Gastroesophageal sphincter (tissue), 4 donors: Measurements from ENCODE around the gene BTBD9. TPM values are rescaled to one million over a fixed set of nuclear protein-coding genes. Genes with fewer than 3 reads are reported as not detected.

Experiments used
- ATAC-seq: fragments of 150-250 bp; one replicate; pipeline ENCODE4 v1.9.1; 2016; ENCODE audit warnings: mild to moderate bottlenecking, moderate library complexity
- H3K27ac ChIP-seq, 4 donors: fragments of 200-600 bp; sonication (generic) in 3 of 4; 1 replicate in 3 of 4; 2 replicates in 1 of 4; pipeline ENCODE4 v1.5.1; 2016 to 2019
- H3K27me3 ChIP-seq: fragments of 200-600 bp; sonication (generic); one replicate; pipeline ENCODE4 v1.5.1; 2019
- H3K36me3 ChIP-seq, 2 donors: fragments of 200-600 bp; sonication (generic); one replicate each; pipeline ENCODE4 v1.5.1; 2019; ENCODE audit warnings: control low read depth in 1 of 2
- H3K4me1 ChIP-seq, 3 donors: fragments of 200-600 bp; sonication (generic); 1 replicate in 2 of 3; 2 replicates in 1 of 3; pipeline ENCODE4 v1.5.1; 2016 to 2019; ENCODE audit warnings: control low read depth in 2 of 3
- H3K4me3 ChIP-seq, 2 donors: fragments of 200-600 bp; sonication (generic); one replicate each; pipeline ENCODE4 v1.5.1; 2019; ENCODE audit warnings: mild to moderate bottlenecking in 1 of 2, moderate library complexity in 1 of 2
- H3K9me3 ChIP-seq, 3 donors: fragments of 200-600 bp; sonication (generic); one replicate each; pipeline ENCODE4 v1.5.1; 2017 to 2019; ENCODE audit warnings: control low read depth in 2 of 3
- CTCF ChIP-seq, 4 experiments: fragments of 200-600 bp in 2 of 4; fragments of 450-650 bp in 2 of 4; sonication (generic) in 1 of 4; IDR thresholded peaks; one replicate each; pipeline ENCODE4 v1.5.1; 2017 to 2019; ENCODE audit warnings: antibody characterized with exemption in 4 of 4, mild to moderate bottlenecking in 2 of 4, moderate library complexity in 2 of 4
- EP300 ChIP-seq: sonication (generic); formaldehyde crosslinking; IDR thresholded peaks from one replicate; pipeline ENCODE4 v1.6.1; 2017; ENCODE audit warnings: antibody characterized with exemption, mild to moderate bottlenecking
- POLR2A ChIP-seq, 2 donors: fragments of 450-650 bp; IDR thresholded peaks; one replicate each; pipeline ENCODE4 v1.6.1; 2017; ENCODE audit warnings: antibody characterized with exemption in 2 of 2, mild to moderate bottlenecking in 2 of 2, moderate library complexity in 1 of 2
- POLR2AphosphoS5 ChIP-seq: sonication (generic); formaldehyde crosslinking; IDR thresholded peaks from one replicate; pipeline ENCODE4 v1.6.1; 2017; ENCODE audit warnings: antibody characterized with exemption
- WGBS, 2 donors: methylation state at CpG; one replicate each; pipeline ENCODE4 v1.1.5; 2018; ENCODE audit warnings: low coverage in 1 of 2; 5-methylcytosine and 5-hydroxymethylcytosine counted together
- total RNA-seq, 4 donors: library from RNA; depleted of rRNA; stranded (reverse); fragments of >200 nt; gene quantifications; one replicate each; pipeline ENCODE4 v1.1.0, GENCODE V29; 2016

BTBD9 gene
- total RNA-seq, 4 donors from 2014 or later, result 11.3 to 18.9 (median 13.8) TPM

GRCh38 chr6:38209371-38210260, 430.1 kb downstream of the BTBD9 start:
- no peak for ATAC-seq
- TF ChIP-seq POLR2A (IDR thresholded peaks at IDR 0.05), result no peak
- H3K4me3 ChIP-seq, result no peak overlapping the region

GRCh38 chr6:38208028-38208427, 431.7 kb downstream of the BTBD9 start:
- TF ChIP-seq POLR2A (IDR thresholded peaks at IDR 0.05) (no peak), EP300 (no peak), POLR2AphosphoS5 (no peak), CTCF (IDR thresholded peaks at IDR 0.05) (no peak)
- ATAC-seq, result no peak
- H3K4me1 ChIP-seq, result peaks cover 0 to 40% (median 5%) of the 10 kb centered on the region in 3 donors
- no peaks in the 10 kb centered on the region for H3K36me3 ChIP-seq
- no peak overlapping the region for H3K4me3 ChIP-seq
- H3K9me3 ChIP-seq, result no peaks in the 10 kb centered on the region
- H3K27ac ChIP-seq, result no peak overlapping the region
- no peaks in the 10 kb centered on the region for H3K27me3 ChIP-seq
- 81 to 92% methylated on average over 7 of the region's 8 CpGs for WGBS, 2 donors

More at GRCh38 chr6:38209371-38210260, 430.1 kb downstream of the BTBD9 start:
- no peaks in the 10 kb centered on the region for H3K36me3 ChIP-seq
- peaks cover 0 to 56% (median 12%) of the 10 kb centered on the region in 3 donors for H3K4me1 ChIP-seq
- no peak overlapping the region for H3K27ac ChIP-seq
- WGBS, 2 donors, result 48 to 50% methylated on average over 4 to 13 of the region's 18 CpGs
- no peaks in the 10 kb centered on the region for H3K27me3 ChIP-seq
- no peaks in the 10 kb centered on the region for H3K9me3 ChIP-seq

- peaks cover 0 to 34% (median 2%) of the 10 kb centered on the region in 3 donors for H3K4me1 ChIP-seq
- no peaks in the 10 kb centered on the region for H3K9me3 ChIP-seq
- no peak overlapping the region for H3K27ac ChIP-seq
- WGBS, 2 donors, result 92 to 97% methylated on average over 4 of the region's 4 CpGs
- H3K4me3 ChIP-seq, result no peak overlapping the region
- H3K36me3 ChIP-seq, result no peaks in the 10 kb centered on the region
- TF ChIP-seq POLR2A (IDR thresholded peaks at IDR 0.05), result no peak
- TF ChIP-seq CTCF (IDR thresholded peaks at IDR 0.05), result no peak
- TF ChIP-seq POLR2AphosphoS5, result no peak
- no peaks in the 10 kb centered on the region for H3K27me3 ChIP-seq
- ATAC-seq, result no peak
Observed at GRCh38 chr6:38207375-38207774, 432.4 kb downstream of the BTBD9 start.

GRCh38 chr6:38198219-38198618, 441.5 kb downstream of the BTBD9 start:
- H3K27ac ChIP-seq, result no peak overlapping the region
- no peak for ATAC-seq
- WGBS, 2 donors, result 83 to 97% methylated on average over 5 to 8 of the region's 8 CpGs
- no peaks in the 10 kb centered on the region for H3K27me3 ChIP-seq
- H3K9me3 ChIP-seq, result no peaks in the 10 kb centered on the region
- no peaks in the 10 kb centered on the region for H3K36me3 ChIP-seq
- H3K4me3 ChIP-seq, result no peak overlapping the region
- TF ChIP-seq CTCF (IDR thresholded peaks at IDR 0.05) (no peak), EP300 (no peak), POLR2A (IDR thresholded peaks at IDR 0.05) (no peak), POLR2AphosphoS5 (no peak)
- H3K4me1 ChIP-seq, result no peaks in the 10 kb centered on the region

- ATAC-seq, result no peak
- no peak for TF ChIP-seq EP300
- TF ChIP-seq POLR2A (IDR thresholded peaks at IDR 0.05), result no peak
- TF ChIP-seq POLR2AphosphoS5, result no peak
- no peak for TF ChIP-seq CTCF (IDR thresholded peaks at IDR 0.05)
- H3K4me3 ChIP-seq, result no peak overlapping the region
- no peaks in the 10 kb centered on the region for H3K9me3 ChIP-seq
- H3K27ac ChIP-seq, result no peak overlapping the region
- 94 to 97% methylated on average over 5 of the region's 5 CpGs for WGBS, 2 donors
- H3K36me3 ChIP-seq, result no peaks in the 10 kb centered on the region
- H3K27me3 ChIP-seq, result no peaks in the 10 kb centered on the region
- H3K4me1 ChIP-seq, result no peaks in the 10 kb centered on the region
Observed at GRCh38 chr6:38195113-38195635, 444.6 kb downstream of the BTBD9 start.
